ENCODE data around the gene XPO1. TPM values are rescaled to one million over a fixed set of nuclear protein-coding genes. Genes with fewer than 3 reads are reported as not detected.
"Not testable (repeated sequence)": the region's sequence is repeated elsewhere in the genome, so short reads cannot be mapped to it uniquely, and the experiment has no call there.

Gene XPO1
- total RNA-seq, 1 donor from 2014 or later, result 173 TPM

DNA sequence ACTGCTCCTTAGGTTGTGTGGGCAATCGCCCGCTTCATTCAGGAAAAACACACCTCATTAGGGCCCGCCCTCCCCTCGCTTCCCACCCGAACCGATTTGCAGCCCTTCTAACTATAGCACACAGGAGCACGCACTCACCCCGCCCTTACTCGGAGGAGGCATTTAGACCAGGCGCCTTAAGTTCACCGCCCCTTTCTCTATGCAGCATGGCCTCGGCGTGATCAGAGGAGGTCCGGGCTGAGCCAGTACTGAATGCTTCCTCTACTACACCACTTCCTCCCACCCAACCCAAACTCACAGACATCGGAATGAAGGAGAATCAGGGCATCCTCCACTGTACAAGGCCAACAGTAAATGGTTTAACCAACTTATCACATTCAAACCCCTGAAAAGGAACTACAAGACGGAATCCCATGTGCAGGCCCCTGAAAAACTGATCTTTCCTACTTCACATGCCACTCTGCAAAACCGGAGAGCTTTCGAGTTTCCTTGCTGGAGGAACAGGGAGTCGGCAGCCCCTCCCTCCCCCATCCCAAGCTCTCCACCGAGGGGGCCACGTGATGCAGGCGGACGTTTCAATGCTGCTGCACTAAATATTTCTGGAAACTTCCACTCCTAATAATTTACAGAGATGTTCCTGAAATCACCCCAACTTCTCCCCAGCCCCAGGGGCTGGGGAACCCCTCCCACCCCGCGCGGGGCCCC lies 1.4 kb downstream of the XPO1 start:
- peak; percentile 76 to 91 for DNase-seq (ENCODE audit: low read depth in 2 of 2)

DNA sequence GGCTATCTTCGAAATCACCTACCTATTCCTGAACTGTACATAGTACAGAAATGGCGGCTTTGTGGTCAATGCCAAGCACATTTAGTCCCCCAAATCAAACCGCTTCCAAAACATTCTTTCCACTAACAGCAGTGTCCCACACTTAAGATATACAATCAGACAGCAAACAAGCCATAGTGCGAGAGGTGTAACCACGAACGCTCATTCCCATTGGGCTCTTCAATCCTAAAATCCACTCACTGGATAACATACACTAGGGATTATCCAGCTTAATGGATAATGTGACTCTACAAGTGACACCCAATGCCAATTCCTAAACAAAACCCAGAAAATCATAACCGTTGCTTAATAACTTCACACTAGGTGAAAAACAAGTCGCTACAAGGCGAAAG lies 2.0 kb downstream of the XPO1 start:
- DNase-seq (ENCODE audit: low read depth in 2 of 2), result peak; percentile 23 to 26

DNA sequence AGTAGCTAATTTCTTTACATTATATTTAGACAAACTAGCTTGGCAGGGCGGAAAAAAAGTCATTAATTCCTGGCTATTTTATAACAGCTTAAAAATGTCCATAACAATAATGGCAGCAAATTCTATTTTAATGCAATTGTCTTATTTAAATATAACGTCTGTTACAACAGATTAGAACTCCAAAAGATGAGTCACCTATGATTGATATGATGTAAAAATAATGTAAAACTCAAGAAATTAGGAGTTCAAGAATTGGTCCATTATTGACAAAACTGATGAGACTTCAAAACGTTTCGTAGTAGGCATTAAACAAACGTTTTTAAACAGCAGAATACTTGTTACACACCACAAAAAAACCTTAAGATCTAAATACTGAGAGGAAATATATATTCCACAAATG lies 2.7 kb downstream of the XPO1 start:
- DNase-seq (ENCODE audit: low read depth in 2 of 2), result peak in 1 of 2 donors; percentile 5

DNA sequence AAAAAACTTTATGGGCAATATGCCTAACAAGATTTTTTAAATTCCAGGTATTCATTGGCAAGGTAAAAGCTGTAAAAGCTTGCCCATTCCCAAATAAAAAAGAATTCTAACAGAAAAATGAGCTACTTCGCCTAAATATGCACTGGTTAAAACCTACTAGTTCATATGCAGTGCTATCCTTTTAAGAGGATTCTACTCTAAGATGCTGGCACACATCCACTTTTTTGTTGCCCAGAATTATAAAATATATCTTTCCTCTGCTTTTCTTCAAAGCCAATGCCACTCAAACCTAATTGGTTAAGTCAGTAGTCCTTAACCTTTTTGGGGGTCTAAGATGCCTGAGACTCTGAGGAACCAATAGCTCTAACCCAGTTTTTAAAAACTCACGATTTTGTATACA lies 3.2 kb downstream of the XPO1 start:
- DNase-seq (ENCODE audit: low read depth in 2 of 2), result no peak

DNA sequence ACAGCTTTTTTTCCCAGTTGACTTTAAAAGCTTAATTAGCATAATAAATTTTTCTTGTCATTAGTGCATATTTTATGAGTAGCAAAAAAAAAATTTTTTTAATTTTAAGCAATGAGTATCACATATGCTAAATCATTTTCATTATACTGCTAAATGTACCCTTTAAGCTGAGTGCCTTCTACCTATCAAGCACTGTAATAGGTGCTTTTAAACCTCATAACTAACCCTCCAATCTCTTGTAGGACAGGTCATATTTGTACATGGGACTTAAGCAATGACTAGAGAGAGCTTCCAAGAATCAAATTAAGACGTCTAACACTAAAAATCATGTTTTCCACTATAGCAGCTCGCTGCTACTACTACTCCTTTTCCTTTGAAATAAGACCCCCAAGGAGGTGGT lies 7.4 kb downstream of the XPO1 start:
- DNase-seq (ENCODE audit: low read depth in 2 of 2), result no peak

DNA sequence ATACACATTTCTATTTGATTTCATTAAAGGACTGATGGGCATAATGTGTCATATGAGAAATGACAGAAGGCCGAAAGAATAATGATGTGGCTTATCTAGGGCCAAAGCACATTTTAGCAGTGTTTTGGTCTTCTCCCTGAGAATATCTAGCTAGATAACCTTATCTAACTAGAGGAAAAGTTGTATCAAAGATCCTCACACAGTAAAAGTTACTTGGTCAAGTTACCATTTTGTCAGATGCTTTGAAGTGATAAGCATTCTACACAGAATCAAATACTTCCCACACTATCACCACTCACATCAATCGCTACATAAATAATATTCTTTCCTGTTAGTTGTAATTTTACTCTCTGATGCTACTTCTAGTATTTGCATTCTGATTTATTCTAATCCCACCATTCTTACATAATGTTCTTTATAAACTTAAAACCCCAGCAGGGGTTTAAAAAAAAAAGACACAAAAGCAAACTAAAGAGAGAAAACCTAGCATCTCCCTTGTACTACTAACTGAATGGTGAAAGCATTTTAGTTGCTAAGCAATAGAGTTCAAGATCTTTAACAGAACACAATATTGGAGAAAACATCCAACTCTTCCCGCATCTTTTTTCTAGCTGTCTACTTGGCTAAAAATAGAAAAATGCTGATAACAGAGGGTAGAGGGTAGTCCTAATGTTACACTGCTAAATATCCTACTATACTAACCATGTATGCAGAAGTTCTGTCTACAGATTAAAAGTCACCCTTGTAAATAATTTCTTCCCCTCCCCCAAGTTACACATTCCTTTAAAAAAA lies 8.0 kb downstream of the XPO1 start:
- no peak for DNase-seq (ENCODE audit: low read depth in 2 of 2)

DNA sequence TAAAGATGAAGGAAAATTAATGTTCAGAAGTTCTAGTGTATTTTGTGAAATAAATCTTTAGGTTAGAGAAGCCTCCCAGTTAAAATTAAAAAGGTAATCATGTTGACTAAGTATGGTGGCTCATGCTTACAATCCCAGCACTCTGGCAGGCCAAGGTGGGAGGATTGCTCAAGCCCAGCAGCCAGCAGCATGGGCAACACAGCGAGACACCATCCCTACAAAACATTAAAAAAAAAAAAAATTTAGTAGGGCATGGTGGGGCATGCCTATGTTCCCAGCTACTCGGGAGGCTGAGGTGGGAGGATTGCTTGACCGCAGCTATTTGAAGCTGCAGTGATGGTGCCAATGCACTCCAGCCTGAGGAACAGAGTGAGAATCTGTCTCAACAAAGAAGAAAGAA lies 17.9 kb downstream of the XPO1 start:
- no peak for DNase-seq (ENCODE audit: low read depth in 2 of 2)

DNA sequence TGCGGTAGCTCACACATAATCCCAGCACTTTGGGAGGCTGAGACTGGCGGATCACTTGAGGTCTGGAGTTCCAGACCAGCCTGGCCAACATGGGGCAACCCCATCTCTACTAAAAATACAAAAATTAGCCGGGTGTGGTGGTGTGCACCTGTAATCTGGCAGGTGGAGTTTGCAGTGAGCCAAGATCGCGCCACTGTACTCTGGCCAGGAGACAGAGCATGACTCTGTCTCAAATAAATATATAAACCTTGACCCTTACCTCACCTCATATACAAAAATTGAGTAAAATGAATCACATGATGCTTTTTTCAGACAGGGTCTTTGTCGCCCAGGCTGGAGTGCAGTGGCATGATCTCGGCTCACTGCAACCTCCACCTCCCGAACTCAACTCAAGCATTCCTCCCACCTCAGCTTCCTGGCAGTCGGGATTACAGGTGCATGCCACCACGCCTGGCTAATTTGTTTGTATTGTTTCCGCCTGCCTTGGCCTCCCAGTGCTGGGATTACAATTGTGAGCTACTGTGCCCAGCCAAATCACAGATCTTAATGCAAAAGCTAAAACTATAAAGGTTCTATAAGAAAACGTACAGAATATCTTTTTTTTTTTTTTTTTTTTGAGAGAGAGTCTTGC lies 25.3 kb downstream of the XPO1 start:
- no peak for DNase-seq (ENCODE audit: low read depth in 2 of 2)

DNA sequence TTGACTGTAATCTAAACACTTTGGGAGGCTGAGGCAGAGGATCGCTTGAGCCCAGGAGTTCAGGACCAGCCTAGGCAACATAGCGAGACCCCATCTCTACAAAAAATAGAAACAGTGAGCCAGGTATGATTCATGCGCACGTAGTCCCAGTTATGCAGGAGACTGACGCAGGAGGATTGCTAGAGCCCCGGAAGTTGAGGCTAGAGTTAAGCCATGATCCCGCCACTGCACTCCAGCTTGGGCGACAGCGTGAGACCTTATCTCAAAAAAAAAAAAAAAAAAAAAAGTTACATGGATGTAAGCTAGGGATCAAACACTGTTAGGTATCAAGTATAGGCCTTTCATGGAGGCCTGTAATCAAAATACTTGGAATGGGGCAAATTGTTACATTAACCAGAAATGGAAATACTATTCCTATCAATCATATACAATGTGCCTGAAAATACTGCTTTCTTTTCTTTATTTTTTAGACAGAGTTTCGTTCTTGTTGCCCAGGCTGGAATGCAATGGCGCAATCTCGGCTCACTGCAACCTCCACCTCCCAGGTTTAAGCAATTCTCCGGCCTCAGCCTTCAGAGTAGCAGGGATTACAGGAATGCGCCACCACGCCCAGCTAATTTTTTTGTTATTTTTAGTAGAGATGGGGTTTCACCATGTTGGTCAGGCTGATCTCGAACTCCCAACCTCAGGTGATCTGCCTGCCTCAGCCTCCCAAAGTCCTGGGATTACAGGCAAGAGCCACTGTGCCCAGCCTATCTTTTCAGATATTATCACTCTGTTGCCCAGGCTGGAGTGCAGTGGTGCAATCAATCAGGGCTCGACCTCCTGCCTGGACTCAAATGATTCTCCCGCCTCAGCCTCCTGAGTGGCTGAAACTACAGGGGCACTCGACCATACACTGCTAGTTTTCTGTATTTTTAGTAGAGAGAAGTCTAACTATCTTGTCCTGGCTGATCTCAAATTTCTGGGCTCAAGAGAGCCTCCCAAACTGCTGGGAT lies 27.2 kb downstream of the XPO1 start:
- DNase-seq (ENCODE audit: low read depth in 2 of 2), result no peak

DNA sequence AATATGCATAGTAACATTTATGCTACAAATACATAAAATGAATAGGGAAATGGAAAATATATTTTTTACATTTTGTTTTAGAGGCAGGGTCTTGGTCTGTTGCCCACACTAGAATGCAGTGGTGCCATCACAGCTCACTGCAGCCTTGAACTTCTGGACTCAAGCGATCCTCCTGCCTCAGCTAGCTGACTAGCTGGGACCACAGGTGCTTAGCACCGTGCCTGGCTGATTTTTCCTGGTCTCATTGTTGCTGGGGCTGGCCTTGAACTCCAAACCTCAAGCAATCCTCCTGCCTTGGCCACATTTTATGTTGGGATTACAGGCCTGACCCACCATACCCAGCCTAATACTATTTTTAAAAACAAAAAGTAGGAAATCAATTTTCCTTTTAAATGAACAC lies 33.2 kb downstream of the XPO1 start:
- no peak for DNase-seq (ENCODE audit: low read depth in 2 of 2)

DNA sequence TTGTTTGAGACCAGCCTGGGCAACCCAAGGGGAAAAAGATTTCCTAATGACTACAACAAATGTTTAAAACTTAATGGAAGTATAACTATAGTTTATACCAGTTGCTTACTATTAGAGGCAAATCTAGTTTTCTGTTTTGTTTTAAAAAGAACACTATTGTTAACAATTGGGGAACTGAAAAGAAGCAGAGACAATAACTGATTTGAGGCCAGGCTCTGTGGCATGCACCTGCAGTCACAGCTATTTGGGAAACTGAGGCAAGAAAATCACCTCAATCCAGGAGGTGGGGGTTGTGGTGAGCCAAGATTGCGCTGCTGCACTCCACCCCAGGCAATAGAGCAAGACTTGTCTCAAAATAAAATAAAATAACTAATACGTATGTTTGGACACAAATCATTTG lies 39.1 kb downstream of the XPO1 start:
- no peak for DNase-seq (ENCODE audit: low read depth in 2 of 2)

DNA sequence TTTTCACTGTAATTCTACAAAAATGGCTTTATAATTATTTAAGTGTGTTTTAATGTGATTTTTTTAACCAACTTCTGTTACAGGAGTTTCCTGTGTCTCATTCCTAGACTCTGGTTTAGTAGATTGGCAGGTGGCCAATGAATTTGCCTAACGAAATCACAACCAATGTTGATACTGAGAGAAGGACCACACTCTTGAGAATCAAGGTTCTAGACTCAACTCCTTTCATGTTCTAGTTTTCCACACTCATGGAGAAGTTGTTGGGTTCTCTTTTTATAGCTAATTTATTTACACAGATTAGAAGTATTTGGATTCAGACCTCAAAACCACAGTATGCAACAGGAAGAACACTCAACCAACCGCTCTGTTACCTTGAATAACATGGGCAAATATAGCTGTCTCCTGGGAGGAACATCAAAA lies 44.6 kb downstream of the XPO1 start:
- DNase-seq (ENCODE audit: low read depth in 2 of 2), result peak; percentile 24 to 75

DNA sequence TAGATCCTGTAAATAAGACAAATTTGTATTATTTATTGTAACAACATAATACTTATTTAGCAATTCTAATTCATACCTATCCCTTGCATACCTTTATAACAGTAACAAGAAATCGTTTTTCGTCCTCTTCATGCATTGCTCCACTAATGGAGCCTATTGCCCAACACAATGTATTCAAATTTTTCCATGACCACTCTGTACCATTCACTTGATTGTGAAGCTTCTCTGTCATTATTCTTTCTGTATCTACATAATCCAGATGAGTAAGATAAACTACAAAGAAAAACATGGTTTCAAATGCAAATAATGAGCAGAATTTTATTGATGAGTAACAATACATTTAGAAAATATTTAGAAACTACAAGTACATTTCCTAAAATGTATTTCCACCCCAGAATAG lies 45.7 kb downstream of the XPO1 start:
- DNase-seq (ENCODE audit: low read depth in 2 of 2), result no peak

DNA sequence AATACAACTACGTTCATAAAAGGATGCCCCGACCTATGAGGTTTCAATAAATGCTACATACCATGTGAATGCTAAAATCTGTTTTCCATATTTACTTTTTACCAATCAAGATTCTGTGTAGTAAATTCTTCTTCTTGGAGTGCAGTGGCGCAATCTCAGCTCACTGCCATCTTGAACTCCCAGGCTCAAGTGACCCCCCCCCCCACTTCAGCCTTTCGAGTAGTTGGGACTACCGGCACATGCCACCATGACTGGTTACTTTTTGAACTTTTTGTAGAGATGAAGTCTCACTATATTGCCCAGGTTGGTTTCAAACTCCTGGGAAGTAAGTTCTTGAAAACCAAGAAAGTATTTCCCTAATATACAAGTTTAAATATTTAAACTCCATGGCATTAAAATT lies 52.9 kb downstream of the XPO1 start:
- no peak for DNase-seq (ENCODE audit: low read depth in 2 of 2)

DNA sequence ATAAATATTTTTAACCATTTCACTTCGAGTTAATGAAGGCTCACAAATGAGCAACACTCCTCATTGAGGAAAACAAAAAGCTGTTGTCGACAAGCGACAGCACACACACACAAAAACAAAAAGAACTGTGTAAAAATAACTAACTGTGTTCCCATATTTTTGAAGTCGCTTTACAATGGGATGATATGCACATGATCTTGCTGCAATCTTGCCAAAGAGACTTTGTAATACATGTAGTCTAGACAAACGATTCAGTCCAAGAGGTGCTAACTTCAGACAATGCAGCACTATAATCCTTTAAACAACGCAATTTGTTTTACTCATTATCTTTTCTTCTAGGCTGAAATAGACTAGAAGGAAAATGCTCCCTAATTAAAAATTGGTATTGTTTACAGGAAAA lies 60.1 kb downstream of the XPO1 start:
- DNase-seq (ENCODE audit: low read depth in 2 of 2), result no peak

DNA sequence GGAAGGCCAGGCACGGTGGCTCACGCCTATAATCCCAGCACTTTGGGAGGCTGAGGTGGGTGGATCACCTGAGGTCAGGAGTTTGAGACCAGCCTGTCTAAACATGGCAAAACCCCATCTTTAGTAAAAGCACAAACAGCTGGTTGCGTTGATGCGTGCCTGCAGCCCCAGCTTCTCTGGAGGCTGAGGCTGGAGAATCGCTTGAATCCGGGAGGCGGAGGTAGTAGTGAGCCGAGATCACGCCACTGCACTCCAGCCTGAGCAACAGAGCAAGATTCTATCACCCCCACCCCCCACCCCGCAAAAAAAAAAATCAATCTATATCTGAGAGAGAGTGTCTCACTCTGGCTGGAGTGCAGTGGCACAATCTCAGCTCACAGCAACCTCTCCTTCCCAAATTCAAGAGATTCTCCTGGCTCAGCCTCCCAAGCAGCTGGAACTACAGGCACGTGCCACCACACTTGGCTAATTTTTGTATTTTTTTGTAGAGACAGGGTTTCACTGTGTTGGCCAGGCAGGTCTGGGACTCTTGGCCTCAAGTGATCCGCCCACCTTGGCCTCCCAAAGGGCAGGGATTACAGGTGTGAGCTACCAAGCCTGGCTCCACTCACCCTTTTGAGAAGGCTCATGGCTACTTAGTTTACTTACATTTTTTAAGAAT lies 61.1 kb downstream of the XPO1 start:
- DNase-seq (ENCODE audit: low read depth in 2 of 2), result not testable (repeated sequence)

DNA sequence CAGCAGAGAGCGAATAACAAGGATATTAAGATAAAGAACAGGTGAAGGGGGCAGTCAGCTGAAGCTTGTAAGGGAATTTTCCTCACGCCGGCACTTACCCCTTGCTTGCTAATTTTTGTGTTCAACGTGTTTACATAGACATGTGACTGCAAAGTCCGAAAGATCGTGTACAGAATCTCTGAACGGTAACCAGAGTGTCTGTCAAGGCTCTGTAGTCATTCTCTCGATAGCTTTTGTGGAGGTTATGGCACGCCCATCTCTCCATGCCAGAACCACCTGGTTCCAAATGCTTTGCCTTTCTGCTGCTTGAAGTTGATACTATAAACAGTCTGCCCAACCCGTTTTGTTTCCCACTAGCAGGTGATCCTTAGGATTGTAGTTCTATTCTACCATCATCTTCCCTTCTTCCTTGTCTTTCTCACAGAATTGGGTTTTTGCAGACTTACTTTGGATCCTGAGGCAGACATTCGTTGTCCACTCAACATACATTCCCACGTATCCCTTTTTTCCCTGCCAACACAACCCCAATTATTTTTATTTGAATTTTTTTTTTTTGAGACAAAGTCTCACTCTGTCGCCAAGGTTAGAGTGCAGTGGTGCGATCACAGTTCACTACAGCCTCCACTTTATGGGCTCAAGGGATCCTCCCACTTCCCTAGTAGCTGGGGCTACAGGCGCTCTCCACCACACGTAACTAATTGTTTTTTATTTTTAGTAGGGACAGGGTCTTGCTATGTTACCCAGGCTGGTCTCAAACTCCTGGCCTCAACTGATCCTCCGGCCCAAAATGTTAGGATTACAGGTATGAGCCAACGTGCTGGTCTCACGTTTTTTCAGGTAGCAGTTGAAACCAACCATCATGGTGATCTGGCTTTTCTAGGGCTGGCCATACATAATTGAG lies 66.0 kb downstream of the XPO1 start:
- DNase-seq (ENCODE audit: low read depth in 2 of 2), result peak; percentile 30 to 39

DNA sequence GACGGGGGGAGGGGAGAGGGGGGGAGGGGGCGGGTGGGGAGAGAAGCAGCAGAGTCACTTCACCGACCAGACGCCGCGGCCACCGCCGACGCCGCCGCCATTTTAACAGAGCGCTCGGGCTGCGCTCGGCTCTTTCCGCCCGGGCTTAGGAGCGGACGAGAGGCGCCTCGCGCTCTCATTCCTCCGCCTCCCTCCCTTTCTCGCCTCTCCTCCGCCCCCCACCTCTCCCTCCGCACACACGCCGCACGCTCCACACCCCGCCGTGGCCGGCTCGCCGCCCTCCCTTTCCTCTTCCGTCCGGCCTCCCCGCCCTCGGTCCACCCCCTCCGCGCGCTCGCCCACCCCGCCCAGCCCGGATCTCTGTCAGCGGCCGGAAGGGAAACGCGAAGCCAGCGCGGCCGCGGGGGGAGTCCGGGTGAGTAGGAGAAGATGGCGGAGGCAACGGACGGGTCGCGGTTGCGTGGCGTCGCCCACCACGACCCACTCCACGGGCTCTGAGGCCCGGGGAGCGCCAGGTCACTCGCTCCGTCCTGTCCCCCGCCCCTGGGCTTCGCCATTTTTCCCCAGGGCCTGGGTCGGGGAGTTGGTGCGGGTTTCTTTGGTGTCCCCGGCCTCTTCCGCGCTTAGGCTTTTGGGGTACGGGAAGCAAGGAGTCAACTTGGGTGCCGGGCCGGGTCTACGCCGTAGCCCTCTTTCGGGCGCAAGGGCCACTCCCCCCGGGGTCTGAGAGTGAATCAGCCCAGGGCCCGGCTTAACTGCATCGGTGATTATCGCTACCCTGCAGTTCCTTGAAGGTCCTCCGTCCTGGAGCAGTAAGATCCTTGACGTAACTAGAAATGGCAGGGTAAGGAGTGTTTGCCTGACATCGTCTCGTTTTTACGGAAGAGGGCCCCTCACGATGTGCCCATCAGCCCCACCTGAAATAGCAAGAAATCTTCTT lies 66.9 kb downstream of the XPO1 start, which contains the start of gene USP34:
TSS of gene USP34 (minus strand) at position 123 of the 940 bp plus-strand sequence. CDS start 395 bp downstream, outside the sequence.
- DNase-seq (ENCODE audit: low read depth in 2 of 2), result peak; percentile 97 to 98

All from lung microvascular endothelial cell (primary cell).